Thyroid gland (tissue), 4 donors: ENCODE measurements around the gene PROB1. TPM values are rescaled to one million over a fixed set of nuclear protein-coding genes. Genes with fewer than 3 reads are reported as not detected.
"Not testable (repeated sequence)": the region's sequence is repeated elsewhere in the genome, so short reads cannot be mapped to it uniquely, and the experiment has no call there.

Experiments
- DNase-seq, 2 donors: peaks; one replicate each; pipeline ENCODE4 v3.0.0-alpha.2; 2019
- H3K27ac ChIP-seq, 3 donors: fragments of 200-600 bp; sonication (generic); 1 replicate in 2 of 3; 2 replicates in 1 of 3; pipeline ENCODE4 v1.5.1; 2016 to 2019; ENCODE audit warnings: mild to moderate bottlenecking in 1 of 3, moderate library complexity in 1 of 3
- H3K27me3 ChIP-seq: fragments of 200-600 bp; sonication (generic); one replicate; pipeline ENCODE4 v1.5.1; 2019
- H3K36me3 ChIP-seq, 2 donors: fragments of 200-600 bp; sonication (generic); one replicate each; pipeline ENCODE4 v1.5.1; 2016 to 2019
- H3K4me1 ChIP-seq, 2 donors: fragments of 200-600 bp; sonication (generic); one replicate each; pipeline ENCODE4 v1.5.1; 2017 to 2019
- H3K4me3 ChIP-seq, 3 donors: fragments of 200-600 bp; sonication (generic); replicated peaks in 1 of 3; 1 replicate in 2 of 3; 2 replicates in 1 of 3; pipeline ENCODE4 v1.5.1; 2016; ENCODE audit warnings: mild to moderate bottlenecking in 1 of 3
- H3K9me3 ChIP-seq: fragments of 200-600 bp; sonication (generic); one replicate; pipeline ENCODE4 v1.5.1; 2017
- POLR2A ChIP-seq, 2 donors: fragments of 450-650 bp; IDR thresholded peaks; one replicate each; pipeline ENCODE4 v1.6.1; 2017; ENCODE audit warnings: antibody characterized with exemption in 2 of 2, mild to moderate bottlenecking in 2 of 2, moderate library complexity in 1 of 2
- WGBS, 2 donors: methylation state at CpG; one replicate each; pipeline ENCODE4 v1.1.5; 2017; 5-methylcytosine and 5-hydroxymethylcytosine counted together
- intact Hi-C: fragments of 100-400 bp; cut with DNase I; formaldehyde crosslinking; loops from one replicate; pipeline ENCODE4 v1.15.1; 2023
- total RNA-seq, 4 donors: library from RNA; depleted of rRNA; stranded (reverse); fragments of >200 nt; gene quantifications; one replicate each; pipeline ENCODE4 v1.2.3, GENCODE V29; 2016
- TF ChIP-seq, protein P1 (sequence below), 6 experiments: fragments of 200-600 bp in 3 of 6; fragments of 450-650 bp in 3 of 6; sonication (generic) in 3 of 6; IDR thresholded peaks; one replicate each; pipeline ENCODE4 v1.5.1; 2016 to 2019; ENCODE audit warnings: antibody characterized with exemption in 6 of 6, mild to moderate bottlenecking in 2 of 6, inconsistent platforms in 1 of 6, moderate library complexity in 1 of 6

The PROB1 gene
- total RNA-seq, 4 donors from 2014 or later = 1.6 to 4.2 (median 1.9) TPM

DNA sequence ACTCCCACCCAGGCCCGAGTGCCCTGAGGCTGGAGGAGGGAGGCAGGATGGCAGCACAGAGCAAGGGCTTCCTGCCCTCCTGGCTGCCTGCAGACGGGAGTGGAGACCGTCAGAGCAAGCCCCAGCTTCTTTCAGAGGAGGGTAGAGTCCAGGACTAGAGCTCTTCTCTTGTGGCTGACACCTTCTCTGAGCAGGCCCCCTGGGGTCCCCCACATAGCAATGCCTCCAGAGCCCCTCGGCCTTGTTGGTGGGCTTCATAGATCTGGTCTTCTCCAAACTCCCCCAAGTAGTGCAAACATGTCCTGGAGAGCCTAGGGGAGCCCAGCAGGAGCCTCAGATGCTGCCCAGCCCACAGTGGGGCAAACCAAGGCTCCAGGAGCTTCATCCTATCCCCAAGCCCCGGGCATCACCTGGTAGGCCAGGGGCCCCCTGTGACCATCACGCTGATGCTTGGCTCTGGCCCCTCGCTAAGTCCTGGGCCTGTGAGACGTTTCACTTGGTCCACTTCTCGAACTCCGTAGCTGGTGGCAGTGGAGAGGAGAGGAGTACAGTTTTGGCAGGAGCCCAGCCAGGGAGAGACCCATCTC lies 7.2 kb downstream of the PROB1 start:
- Histone ChIP-seq H3K9me3 (no peaks in the 10 kb centered on the region), H3K36me3 (no peaks in the 10 kb centered on the region), H3K4me3 (no peak overlapping the region), H3K4me1 (peaks cover 13 to 40% of the 10 kb centered on the region in 2 donors), H3K27ac (peak overlapping the region in 1 of 3 donors; percentile 50), H3K27me3 (no peaks in the 10 kb centered on the region)
- 51 to 55% methylated on average over 5 to 10 of the region's 10 CpGs for WGBS, 2 donors
- TF ChIP-seq POLR2A (IDR thresholded peaks at IDR 0.05) = no peak
- TF ChIP-seq, protein P1, sequence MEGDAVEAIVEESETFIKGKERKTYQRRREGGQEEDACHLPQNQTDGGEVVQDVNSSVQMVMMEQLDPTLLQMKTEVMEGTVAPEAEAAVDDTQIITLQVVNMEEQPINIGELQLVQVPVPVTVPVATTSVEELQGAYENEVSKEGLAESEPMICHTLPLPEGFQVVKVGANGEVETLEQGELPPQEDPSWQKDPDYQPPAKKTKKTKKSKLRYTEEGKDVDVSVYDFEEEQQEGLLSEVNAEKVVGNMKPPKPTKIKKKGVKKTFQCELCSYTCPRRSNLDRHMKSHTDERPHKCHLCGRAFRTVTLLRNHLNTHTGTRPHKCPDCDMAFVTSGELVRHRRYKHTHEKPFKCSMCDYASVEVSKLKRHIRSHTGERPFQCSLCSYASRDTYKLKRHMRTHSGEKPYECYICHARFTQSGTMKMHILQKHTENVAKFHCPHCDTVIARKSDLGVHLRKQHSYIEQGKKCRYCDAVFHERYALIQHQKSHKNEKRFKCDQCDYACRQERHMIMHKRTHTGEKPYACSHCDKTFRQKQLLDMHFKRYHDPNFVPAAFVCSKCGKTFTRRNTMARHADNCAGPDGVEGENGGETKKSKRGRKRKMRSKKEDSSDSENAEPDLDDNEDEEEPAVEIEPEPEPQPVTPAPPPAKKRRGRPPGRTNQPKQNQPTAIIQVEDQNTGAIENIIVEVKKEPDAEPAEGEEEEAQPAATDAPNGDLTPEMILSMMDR (IDR thresholded peaks at IDR 0.05) = no peak
- no peak for DNase-seq
- intact Hi-C loops = no loop called here

- H3K27ac ChIP-seq, H3K27me3 ChIP-seq, DNase-seq, H3K36me3 ChIP-seq, intact Hi-C loops, H3K9me3 ChIP-seq, H3K4me3 ChIP-seq: not testable (repeated sequence)
- 90 to 95% methylated on average over 10 of the region's 10 CpGs for WGBS, 2 donors
- H3K4me1 ChIP-seq = peaks cover 12 to 33% of the 10 kb centered on the region in 2 donors
Measured at GRCh38 chr5:139386956-139387355, 7.9 kb downstream of the PROB1 start.

DNA sequence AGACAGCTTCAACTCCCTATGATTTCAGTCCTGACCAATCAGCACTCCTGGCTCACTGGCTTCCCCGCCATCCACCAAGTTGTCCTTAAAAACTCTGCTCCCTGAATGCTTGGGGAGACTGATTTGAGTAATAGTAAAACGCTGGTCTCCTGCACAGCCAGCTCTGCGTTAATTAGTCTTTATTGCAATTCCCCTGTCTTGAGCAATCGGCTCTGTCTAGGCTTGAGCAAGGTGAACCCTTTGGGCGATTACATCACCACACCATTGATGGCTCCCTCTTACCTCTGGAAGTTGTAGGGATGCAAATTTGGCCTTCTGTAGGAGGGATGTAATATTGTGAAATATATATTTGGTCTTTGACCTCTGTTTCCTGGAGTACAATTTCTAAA lies 8.9 kb downstream of the PROB1 start:
- WGBS, 2 donors = 89 to 93% methylated on average over 5 of the region's 5 CpGs
- Histone ChIP-seq H3K9me3 (no peaks in the 10 kb centered on the region), H3K27me3 (no peaks in the 10 kb centered on the region), H3K4me1 (peaks cover 12 to 29% of the 10 kb centered on the region in 2 donors), H3K27ac (no peak overlapping the region), H3K36me3 (no peaks in the 10 kb centered on the region), H3K4me3 (no peak overlapping the region)
- no peak for DNase-seq
- TF ChIP-seq, protein P1 (IDR thresholded peaks at IDR 0.05) = no peak
- TF ChIP-seq POLR2A (IDR thresholded peaks at IDR 0.05) = no peak
- intact Hi-C loops = no loop called here

DNA sequence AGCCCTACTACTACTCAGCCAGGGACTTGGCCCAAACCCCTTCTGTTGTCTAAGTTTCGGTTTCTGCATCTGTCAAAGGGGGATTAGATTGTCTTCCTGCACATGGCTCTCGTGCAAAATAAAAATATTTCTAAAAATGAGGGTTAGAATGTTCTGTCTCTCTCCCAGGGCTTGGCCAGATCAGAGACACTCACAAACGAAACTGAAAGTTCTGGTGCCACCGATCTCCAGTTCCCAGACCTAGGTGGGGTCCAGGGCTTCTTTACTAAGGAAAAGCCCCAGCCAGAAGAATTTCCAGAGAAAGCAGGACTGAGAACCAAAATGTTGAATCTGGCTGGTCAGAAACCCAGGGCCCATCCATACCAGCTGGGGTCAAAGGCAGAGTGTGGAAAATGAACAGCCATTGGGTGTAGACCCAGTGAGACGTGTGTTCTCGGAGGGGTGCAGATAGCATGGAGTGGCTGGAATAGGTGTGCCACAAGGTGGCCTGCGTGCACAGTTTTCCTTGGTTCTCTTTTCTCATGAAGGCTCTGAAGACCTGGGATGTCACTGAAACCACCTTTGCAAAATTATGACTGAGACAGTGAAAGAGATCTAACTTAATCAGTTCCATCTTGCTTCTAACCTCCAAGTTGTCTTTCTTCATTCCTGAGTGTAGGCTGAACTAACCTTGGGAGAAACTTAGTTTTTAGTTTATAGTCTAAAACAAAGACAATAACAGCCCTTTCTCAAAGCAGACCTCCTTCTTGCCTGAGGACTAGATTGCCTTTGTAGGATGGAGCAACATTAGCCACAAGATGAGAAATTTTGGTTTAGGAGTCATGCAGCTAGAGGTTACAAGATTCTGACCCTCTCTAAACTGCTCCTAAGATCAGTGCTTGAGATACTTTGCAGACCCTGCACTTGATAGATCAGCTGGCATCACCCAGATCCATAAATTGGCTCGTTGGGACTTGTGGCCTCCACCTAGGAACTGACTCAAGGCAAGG lies 9.5 kb downstream of the PROB1 start:
- peak overlapping the region in 1 of 3 donors; percentile 19 for H3K4me3 ChIP-seq
- WGBS, 2 donors = 69% methylated on average over 8 of the region's 8 CpGs
- intact Hi-C loops = no loop called here
- no peaks in the 10 kb centered on the region for H3K27me3 ChIP-seq
- H3K27ac ChIP-seq = peak overlapping the region; percentile 19 to 38 (median 36)
- DNase-seq = no peak
- TF ChIP-seq, protein P1 (IDR thresholded peaks at IDR 0.05) = no peak
- TF ChIP-seq POLR2A (IDR thresholded peaks at IDR 0.05) = no peak
- peaks cover 12 to 29% of the 10 kb centered on the region in 2 donors for H3K4me1 ChIP-seq
- no peaks in the 10 kb centered on the region for H3K36me3 ChIP-seq
- H3K9me3 ChIP-seq = no peaks in the 10 kb centered on the region

- H3K36me3 ChIP-seq = no peaks in the 10 kb centered on the region
- 63 to 72% methylated on average over 8 to 9 of the region's 9 CpGs for WGBS, 2 donors
- intact Hi-C loops = no loop called here
- no peaks in the 10 kb centered on the region for H3K27me3 ChIP-seq
- DNase-seq = no peak
- no peaks in the 10 kb centered on the region for H3K9me3 ChIP-seq
- TF ChIP-seq, protein P1 (IDR thresholded peaks at IDR 0.05) = no peak
- no peak for TF ChIP-seq POLR2A (IDR thresholded peaks at IDR 0.05)
- H3K4me1 ChIP-seq = peaks cover 12 to 29% of the 10 kb centered on the region in 2 donors
- no peak overlapping the region for H3K4me3 ChIP-seq
- H3K27ac ChIP-seq = peak overlapping the region; percentile 19 to 38 (median 36)
Measured at GRCh38 chr5:139384591-139385051, 10.3 kb downstream of the PROB1 start.
